Upper lobe of right lung (tissue), 1 donor: ENCODE data around the gene CERS3. TPM values are rescaled to one million over a fixed set of nuclear protein-coding genes. Genes with fewer than 3 reads are reported as not detected.

Experiments
- ATAC-seq: fragments of 200-7000 bp; cut with Tn5 transposase; one replicate; pipeline ENCODE4 v1.9.1; 2020; ENCODE audit warnings: mild to moderate bottlenecking, moderate library complexity
- DNase-seq: peaks from one replicate; pipeline ENCODE4 v3.0.0-alpha.2; 2020
- H3K27ac ChIP-seq: fragments of 200-600 bp; one replicate; pipeline ENCODE4 v1.8.0; 2022
- H3K27me3 ChIP-seq: fragments of 200-600 bp; one replicate; pipeline ENCODE4 v1.8.0; 2022; ENCODE audit warnings: mild to moderate bottlenecking
- H3K36me3 ChIP-seq: fragments of 200-600 bp; one replicate; pipeline ENCODE4 v1.8.0; 2022
- H3K4me1 ChIP-seq: fragments of 200-600 bp; one replicate; pipeline ENCODE4 v1.8.0; 2022
- H3K4me3 ChIP-seq: fragments of 200-600 bp; one replicate; pipeline ENCODE4 v1.8.0; 2022; ENCODE audit warnings: mild to moderate bottlenecking
- H3K9me3 ChIP-seq: fragments of 200-600 bp; one replicate; pipeline ENCODE4 v1.8.0; 2022
- intact Hi-C: fragments of 100-400 bp; cut with DNase I; formaldehyde crosslinking; loops from one replicate; pipeline ENCODE4 v1.11.0; 2022
- total RNA-seq: library from RNA; stranded (reverse); fragmentation: NEBNext Ultra II Directional; extraction: Animal tissue kit (Norgen Biotek cat#: 25700); gene quantifications from one replicate; pipeline ENCODE4 v1.2.1, GENCODE V29; 2021
- TF ChIP-seq, protein P1 (sequence below): fragments of 200-600 bp; IDR thresholded peaks from one replicate; pipeline ENCODE4 v1.8.0; 2022; ENCODE audit warnings: antibody characterized with exemption
- donor health status: DM: no; HTN: yes; CAD: no; lungs with severe emphysema.

Gene CERS3
- total RNA-seq, 1 donor from 2014 or later = not detected

DNA sequence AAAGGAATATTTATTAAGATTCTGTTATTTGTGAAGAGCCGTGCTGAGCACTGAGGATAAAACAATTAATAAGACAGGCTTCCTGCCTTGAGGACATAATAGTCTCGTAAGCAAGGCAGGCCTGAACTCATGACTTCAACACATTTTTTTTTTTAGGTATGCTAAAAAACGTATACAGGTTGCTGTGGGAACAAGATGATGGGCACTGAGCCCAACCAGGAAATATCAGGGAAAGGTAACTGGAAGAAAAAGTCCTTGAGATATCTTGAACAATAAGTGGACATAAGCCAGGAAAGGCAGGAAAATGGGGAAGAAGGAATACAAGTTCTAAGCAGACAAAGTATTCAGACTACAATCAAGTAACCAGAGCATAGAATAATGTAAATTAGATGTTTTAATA lies 26.1 kb downstream of the CERS3 start:
- Histone ChIP-seq H3K36me3 (no peaks in the 10 kb centered on the region), H3K4me3 (no peak overlapping the region), H3K27me3 (no peaks in the 10 kb centered on the region), H3K27ac (no peak overlapping the region), H3K9me3 (no peaks in the 10 kb centered on the region), H3K4me1 (no peaks in the 10 kb centered on the region)
- intact Hi-C loops = no loop called here
- no peak for ATAC-seq
- TF ChIP-seq, protein P1, sequence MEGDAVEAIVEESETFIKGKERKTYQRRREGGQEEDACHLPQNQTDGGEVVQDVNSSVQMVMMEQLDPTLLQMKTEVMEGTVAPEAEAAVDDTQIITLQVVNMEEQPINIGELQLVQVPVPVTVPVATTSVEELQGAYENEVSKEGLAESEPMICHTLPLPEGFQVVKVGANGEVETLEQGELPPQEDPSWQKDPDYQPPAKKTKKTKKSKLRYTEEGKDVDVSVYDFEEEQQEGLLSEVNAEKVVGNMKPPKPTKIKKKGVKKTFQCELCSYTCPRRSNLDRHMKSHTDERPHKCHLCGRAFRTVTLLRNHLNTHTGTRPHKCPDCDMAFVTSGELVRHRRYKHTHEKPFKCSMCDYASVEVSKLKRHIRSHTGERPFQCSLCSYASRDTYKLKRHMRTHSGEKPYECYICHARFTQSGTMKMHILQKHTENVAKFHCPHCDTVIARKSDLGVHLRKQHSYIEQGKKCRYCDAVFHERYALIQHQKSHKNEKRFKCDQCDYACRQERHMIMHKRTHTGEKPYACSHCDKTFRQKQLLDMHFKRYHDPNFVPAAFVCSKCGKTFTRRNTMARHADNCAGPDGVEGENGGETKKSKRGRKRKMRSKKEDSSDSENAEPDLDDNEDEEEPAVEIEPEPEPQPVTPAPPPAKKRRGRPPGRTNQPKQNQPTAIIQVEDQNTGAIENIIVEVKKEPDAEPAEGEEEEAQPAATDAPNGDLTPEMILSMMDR = no peak
- DNase-seq = no peak

DNA sequence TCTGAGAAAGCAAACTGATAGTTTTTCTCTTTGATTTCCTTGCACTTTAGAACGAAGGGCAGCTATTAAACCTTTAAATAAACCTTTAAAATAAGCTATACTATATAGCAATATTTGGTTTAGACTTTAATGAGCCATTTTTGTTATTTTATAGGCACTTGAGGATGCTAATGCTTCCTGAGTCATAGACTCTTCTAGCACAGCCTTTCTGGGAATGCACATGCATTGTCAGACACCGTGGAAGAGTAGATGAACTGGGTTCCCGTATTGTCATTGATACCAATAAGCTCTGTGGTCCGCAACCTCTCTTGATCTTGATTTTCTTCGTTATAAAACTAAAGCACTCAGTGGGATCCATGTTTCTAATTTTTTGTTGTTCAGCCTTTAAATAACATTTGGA lies 27.6 kb downstream of the CERS3 start:
- peaks cover 6% of the 10 kb centered on the region for H3K27me3 ChIP-seq
- no peak overlapping the region for H3K4me3 ChIP-seq
- H3K4me1 ChIP-seq = no peaks in the 10 kb centered on the region
- H3K36me3 ChIP-seq = no peaks in the 10 kb centered on the region
- intact Hi-C loops = no loop called here
- TF ChIP-seq, protein P1 = no peak
- H3K9me3 ChIP-seq = no peaks in the 10 kb centered on the region
- DNase-seq = no peak
- ATAC-seq = no peak
- no peak overlapping the region for H3K27ac ChIP-seq

DNA sequence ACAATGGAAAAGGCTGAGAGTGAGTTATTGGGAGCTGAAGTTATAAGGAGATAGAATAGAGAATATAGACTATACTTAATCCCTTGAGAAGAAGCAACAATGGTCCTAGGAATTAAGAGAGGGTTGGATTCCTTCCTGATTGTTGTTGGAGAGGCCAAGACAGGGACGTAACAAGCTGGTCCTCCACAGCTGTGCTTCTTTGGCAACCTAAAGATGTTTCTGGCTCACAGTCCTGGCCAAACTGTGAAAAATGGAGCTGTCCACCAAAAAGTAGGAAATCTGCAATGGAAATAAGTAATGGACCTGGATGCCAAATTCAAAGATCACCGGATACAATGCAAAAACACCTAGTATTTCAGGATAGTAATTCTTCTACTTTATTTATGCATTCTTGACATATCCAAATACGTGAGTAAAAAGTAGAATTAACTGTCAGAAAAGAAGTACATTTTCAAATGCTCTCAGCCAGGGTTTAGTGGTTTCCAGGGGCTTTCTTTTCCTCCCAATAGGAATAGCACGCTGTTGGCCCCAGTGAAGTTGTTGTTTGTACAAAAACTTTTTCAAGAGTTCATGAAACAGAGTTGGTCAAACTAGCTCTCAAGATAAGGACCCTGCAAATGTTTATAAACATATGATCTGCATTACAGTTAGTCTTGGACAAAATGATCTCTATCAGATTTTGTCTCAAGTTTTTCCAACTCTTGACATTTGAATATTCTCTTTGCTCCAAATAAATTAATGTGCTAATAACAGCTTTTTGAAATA lies 28.3 kb downstream of the CERS3 start:
- DNase-seq = no peak
- Histone ChIP-seq H3K36me3 (no peaks in the 10 kb centered on the region), H3K27ac (no peak overlapping the region), H3K27me3 (peaks cover 6% of the 10 kb centered on the region), H3K9me3 (no peaks in the 10 kb centered on the region), H3K4me1 (no peaks in the 10 kb centered on the region), H3K4me3 (no peak overlapping the region)
- intact Hi-C loops = no loop called here
- TF ChIP-seq, protein P1 = no peak
- ATAC-seq = no peak

DNA sequence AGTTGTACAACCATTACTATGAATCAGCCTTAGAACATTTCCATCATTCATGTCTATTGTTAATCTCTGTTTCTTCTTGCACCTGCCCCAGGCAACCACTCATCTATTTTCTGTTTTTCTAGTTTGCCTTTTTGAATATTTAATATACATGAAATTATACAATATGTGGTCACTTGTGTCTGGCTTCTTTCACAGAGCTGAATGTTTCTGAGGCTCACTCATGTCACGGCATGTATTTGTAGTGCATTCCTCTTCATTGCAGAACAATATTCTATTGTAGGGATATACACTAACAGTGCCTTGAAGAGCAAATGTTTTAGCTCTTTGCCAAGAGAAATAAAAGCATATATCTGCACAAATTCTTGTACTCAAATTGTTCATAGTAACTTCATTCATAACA lies 32.9 kb downstream of the CERS3 start:
- TF ChIP-seq, protein P1 = no peak
- H3K4me3 ChIP-seq = no peak overlapping the region
- DNase-seq = no peak
- ATAC-seq = no peak
- peaks cover 6% of the 10 kb centered on the region for H3K27me3 ChIP-seq
- H3K9me3 ChIP-seq = no peaks in the 10 kb centered on the region
- H3K27ac ChIP-seq = no peak overlapping the region
- intact Hi-C loops = no loop called here
- no peaks in the 10 kb centered on the region for H3K36me3 ChIP-seq
- H3K4me1 ChIP-seq = no peaks in the 10 kb centered on the region

DNA sequence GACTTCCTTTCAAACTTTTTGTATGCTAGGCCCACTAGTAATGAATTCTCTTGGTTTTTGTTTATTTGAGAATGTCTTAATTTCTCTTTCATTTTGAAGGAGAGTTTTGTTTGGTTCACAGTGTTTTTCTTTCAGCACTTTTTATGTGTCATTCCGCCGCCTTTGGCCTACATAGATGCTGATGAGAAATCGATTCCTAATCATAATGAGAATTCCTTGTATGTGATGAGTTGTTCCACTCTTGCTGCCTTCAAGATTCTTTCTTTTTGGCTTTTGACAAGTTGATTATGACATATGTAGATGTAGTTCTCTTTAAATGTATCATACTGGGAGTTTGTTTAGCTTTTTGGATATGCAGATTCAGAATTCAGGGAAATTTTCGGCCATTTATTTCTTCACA lies 35.5 kb downstream of the CERS3 start:
- no peak overlapping the region for H3K27ac ChIP-seq
- DNase-seq (no peak), ATAC-seq (no peak)
- H3K36me3 ChIP-seq = no peaks in the 10 kb centered on the region
- TF ChIP-seq, protein P1 = no peak
- intact Hi-C loops = no loop called here
- no peaks in the 10 kb centered on the region for H3K4me1 ChIP-seq
- no peaks in the 10 kb centered on the region for H3K9me3 ChIP-seq
- H3K27me3 ChIP-seq = peaks cover 6% of the 10 kb centered on the region
- no peak overlapping the region for H3K4me3 ChIP-seq

DNA sequence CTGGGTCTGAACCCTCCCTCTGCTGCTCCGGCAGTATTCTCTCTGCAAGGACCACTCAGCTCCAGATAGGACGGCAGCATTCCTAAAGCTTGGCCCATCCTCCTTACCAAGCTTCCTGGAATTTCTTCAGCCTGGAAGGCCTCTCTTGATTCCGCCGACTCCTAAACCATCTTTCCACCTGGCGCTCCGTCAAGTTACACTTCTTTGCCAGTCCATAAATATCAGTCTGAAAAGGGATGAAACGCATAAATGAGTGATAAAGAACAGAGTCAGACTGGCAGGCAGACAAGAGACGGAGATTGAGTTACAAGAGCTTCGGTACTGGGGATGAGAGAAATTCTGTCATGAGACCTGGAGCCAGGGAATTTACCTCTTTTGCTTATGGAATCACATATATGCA lies 44.3 kb downstream of the CERS3 start:
- no peaks in the 10 kb centered on the region for H3K4me1 ChIP-seq
- intact Hi-C loops = no loop called here

More for the DNA sequence above, 44.3 kb downstream of the CERS3 start:
- TF ChIP-seq, protein P1 = no peak
- ATAC-seq (no peak), DNase-seq (no peak)
- H3K27me3 ChIP-seq = no peaks in the 10 kb centered on the region
- H3K27ac ChIP-seq = no peak overlapping the region
- H3K4me3 ChIP-seq = no peak overlapping the region
- no peaks in the 10 kb centered on the region for H3K36me3 ChIP-seq
- H3K9me3 ChIP-seq = no peaks in the 10 kb centered on the region
